Activated B cell treated with CpG ODN at 0.5 μM for 24 hours (primary cell): ENCODE measurements around the gene GPR150. TPM values are rescaled to one million over a fixed set of nuclear protein-coding genes. Genes with fewer than 3 reads are reported as not detected.
"Not testable (repeated sequence)": the region's sequence is repeated elsewhere in the genome, so short reads cannot be mapped to it uniquely, and the experiment has no call there.

Source experiments
- ATAC-seq: fragments of 200-7000 bp; cut with Tn5 transposase; one replicate; pipeline ENCODE4 v1.10.0; 2021; ENCODE audit warnings: low read depth, mild to moderate bottlenecking, moderate library complexity
- CTCF ChIA-PET: fragments of 350-600 bp; sonication (Branson Sonifier 250); formaldehyde crosslinking; loops from one replicate; lab custom pipeline; 2021; ENCODE audit warnings: antibody characterized with exemption; lab: Charles Lee
- POLR2A ChIA-PET: fragments of 350-600 bp; sonication (Branson Sonifier 250); formaldehyde crosslinking; loops from one replicate; lab custom pipeline; 2021; ENCODE audit warnings: antibody characterized with exemption; lab: Charles Lee
- DNase-seq: peaks from one replicate; pipeline ENCODE4 v3.0.0; 2022
- H3K27ac Mint-ChIP-seq: one replicate; pipeline ENCODE4 v1.8.0; 2020; ENCODE audit warnings: mixed read lengths
- H3K27me3 Mint-ChIP-seq: one replicate; pipeline ENCODE4 v1.8.0; 2021; ENCODE audit warnings: mixed read lengths
- H3K36me3 Mint-ChIP-seq: one replicate; pipeline ENCODE4 v1.8.0; 2021; ENCODE audit warnings: low read depth, mixed read lengths
- H3K4me1 Mint-ChIP-seq: one replicate; pipeline ENCODE4 v1.8.0; 2021; ENCODE audit warnings: mixed read lengths
- H3K4me3 Mint-ChIP-seq: one replicate; pipeline ENCODE4 v1.8.0; 2020; ENCODE audit warnings: mild to moderate bottlenecking, mixed read lengths
- H3K9me3 Mint-ChIP-seq: one replicate; pipeline ENCODE4 v1.8.0; 2020; ENCODE audit warnings: mixed read lengths
- intact Hi-C: fragments of 100-400 bp; cut with micrococcal nuclease; formaldehyde crosslinking; loops from one replicate; pipeline ENCODE4 v1.15.1; 2024
- total RNA-seq: library from RNA; stranded (reverse); gene quantifications from 2 replicates; pipeline ENCODE4 v1.2.3, GENCODE V29; 2022
- TF ChIP-seq, protein P1 (sequence below): fragments of 200-600 bp; IDR thresholded peaks from one replicate; pipeline ENCODE4 v1.8.0; 2022; ENCODE audit warnings: antibody characterized with exemption, mild to moderate bottlenecking

Gene GPR150
- total RNA-seq, 1 donor from 2014 or later = 0.60 TPM

- TF ChIP-seq, protein P1, sequence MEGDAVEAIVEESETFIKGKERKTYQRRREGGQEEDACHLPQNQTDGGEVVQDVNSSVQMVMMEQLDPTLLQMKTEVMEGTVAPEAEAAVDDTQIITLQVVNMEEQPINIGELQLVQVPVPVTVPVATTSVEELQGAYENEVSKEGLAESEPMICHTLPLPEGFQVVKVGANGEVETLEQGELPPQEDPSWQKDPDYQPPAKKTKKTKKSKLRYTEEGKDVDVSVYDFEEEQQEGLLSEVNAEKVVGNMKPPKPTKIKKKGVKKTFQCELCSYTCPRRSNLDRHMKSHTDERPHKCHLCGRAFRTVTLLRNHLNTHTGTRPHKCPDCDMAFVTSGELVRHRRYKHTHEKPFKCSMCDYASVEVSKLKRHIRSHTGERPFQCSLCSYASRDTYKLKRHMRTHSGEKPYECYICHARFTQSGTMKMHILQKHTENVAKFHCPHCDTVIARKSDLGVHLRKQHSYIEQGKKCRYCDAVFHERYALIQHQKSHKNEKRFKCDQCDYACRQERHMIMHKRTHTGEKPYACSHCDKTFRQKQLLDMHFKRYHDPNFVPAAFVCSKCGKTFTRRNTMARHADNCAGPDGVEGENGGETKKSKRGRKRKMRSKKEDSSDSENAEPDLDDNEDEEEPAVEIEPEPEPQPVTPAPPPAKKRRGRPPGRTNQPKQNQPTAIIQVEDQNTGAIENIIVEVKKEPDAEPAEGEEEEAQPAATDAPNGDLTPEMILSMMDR = no peak
- ATAC-seq (no peak), DNase-seq (no peak)
- Mint-ChIP-seq H3K27ac (no peak overlapping the region), H3K4me3 (no peak overlapping the region), H3K9me3 (peaks cover 12% of the 10 kb centered on the region), H3K27me3 (no peaks in the 10 kb centered on the region), H3K4me1 (peaks cover 10% of the 10 kb centered on the region), H3K36me3 (no peaks in the 10 kb centered on the region)
- intact Hi-C loops = no loop called here
- ChIA-PET CTCF (no interaction called here), POLR2A (no interaction called here)
Observed at GRCh38 chr5:95628933-95629332, 9.0 kb downstream of the GPR150 start.

DNA sequence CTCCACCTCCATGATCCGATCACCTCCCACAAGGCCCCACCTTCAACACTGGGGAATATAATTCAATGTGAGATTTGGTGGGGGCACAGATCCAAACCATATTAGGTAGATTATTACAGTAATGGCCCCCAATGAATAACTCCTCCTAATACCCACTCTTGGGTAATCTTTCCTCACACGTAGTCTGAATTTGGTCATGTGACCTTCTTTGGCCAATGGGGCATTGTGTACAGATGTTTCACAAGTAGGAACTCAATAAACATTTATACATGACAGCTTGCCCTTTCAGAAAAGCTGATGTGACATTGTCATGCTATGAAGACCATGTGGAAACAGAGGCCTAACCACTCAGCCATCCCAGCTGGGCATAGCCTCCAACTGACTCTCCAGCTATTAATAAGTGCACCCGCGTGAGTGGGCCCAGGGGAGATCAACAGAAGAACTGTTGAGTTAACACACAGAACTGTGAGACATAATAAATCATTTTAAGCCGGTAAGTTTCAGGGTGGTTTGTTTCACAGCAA is 10.6 kb downstream of the GPR150 start:
- ATAC-seq (no peak), DNase-seq (no peak)
- no peak overlapping the region for H3K4me3 Mint-ChIP-seq
- TF ChIP-seq, protein P1 = no peak
- ChIA-PET CTCF (interaction anchor here (1.0 to 1.3 kb wide), 2 partner anchors 13 to 161 kb away, joined by 4 read pairs; no protein-coding TSS in a partner anchor), POLR2A (interaction anchor here (2.0 kb wide), 1 partner anchor 7 kb away, joined by 8 read pairs; no protein-coding TSS in a partner anchor)
- H3K9me3 Mint-ChIP-seq = peaks cover 12% of the 10 kb centered on the region
- H3K36me3 Mint-ChIP-seq = no peaks in the 10 kb centered on the region
- H3K4me1 Mint-ChIP-seq = peaks cover 10% of the 10 kb centered on the region
- intact Hi-C loops = no loop called here
- no peaks in the 10 kb centered on the region for H3K27me3 Mint-ChIP-seq
- no peak overlapping the region for H3K27ac Mint-ChIP-seq

- H3K27me3 Mint-ChIP-seq = peaks cover 1% of the 10 kb centered on the region
- intact Hi-C loops = no loop called here
- ChIA-PET CTCF (interaction anchor here (1.0 to 1.7 kb wide), 4 partner anchors 10 to 160 kb away, joined by 3 to 6 read pairs (median 4); no protein-coding TSS in a partner anchor), POLR2A (interaction anchor here (0.9 to 2.0 kb wide), 5 partner anchors 8 to 129 kb away, joined by 3 to 18 read pairs (median 7); partner anchors contain the start of genes ARSK, RFESD and SKIC3)
- H3K9me3 Mint-ChIP-seq = peaks cover 12% of the 10 kb centered on the region
- no peak overlapping the region for H3K4me3 Mint-ChIP-seq
- TF ChIP-seq, protein P1 = no peak
- DNase-seq (no peak), ATAC-seq (peak; percentile 3)
- no peaks in the 10 kb centered on the region for H3K36me3 Mint-ChIP-seq
- H3K4me1 Mint-ChIP-seq = peaks cover 10% of the 10 kb centered on the region
- H3K27ac Mint-ChIP-seq = peak overlapping the region; percentile 92
Observed at GRCh38 chr5:95631255-95631958, 11.5 kb downstream of the GPR150 start.

DNA sequence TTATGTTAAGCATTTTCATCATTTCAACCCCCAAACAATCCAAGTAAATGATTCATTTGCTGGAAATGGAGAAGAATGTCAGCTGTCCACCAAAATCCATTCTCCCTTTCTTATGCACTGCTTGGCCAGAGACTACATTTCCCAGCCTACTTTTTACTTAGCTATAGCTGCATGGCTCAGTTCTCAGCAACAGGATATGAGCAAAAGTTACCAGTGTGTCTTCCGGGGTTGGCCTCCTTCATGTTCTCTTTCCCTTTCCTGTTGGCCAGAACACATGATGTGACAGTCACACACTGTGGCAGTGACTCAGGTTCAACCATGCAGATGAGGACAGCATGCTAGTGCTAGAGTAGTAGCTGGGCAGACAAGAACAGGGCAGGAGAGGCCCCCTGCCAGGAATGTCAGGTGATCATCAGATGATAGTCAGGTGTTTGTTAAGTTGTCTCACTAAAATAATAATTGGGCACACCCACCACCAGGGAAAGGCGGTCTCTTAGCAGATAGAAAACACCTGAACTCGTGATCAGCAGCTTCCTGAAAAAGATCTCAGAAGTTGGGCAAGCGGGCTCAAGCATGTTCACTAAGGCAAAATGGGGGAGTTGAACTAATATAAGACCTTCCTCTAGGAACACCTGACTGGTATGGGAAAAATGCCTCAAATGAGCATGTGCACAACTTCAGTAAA is 12.2 kb downstream of the GPR150 start:
- CTCF ChIA-PET = interaction anchor here (1.1 to 1.7 kb wide), 3 partner anchors 10 to 149 kb away, joined by 3 to 6 read pairs (median 4); no protein-coding TSS in a partner anchor
- TF ChIP-seq, protein P1 = no peak
- Mint-ChIP-seq H3K36me3 (no peaks in the 10 kb centered on the region), H3K9me3 (peaks cover 12% of the 10 kb centered on the region), H3K27me3 (peaks cover 1% of the 10 kb centered on the region), H3K4me1 (peaks cover 10% of the 10 kb centered on the region), H3K4me3 (peak overlapping the region; percentile 24), H3K27ac (peak overlapping the region; percentile 92)
- DNase-seq (no peak), ATAC-seq (peak; percentile 97)
- intact Hi-C loops = loop anchor here (1.0 kb wide), 3 partner anchors 11 to 329 kb away; partner anchors contain the start of genes ELL2 and RFESD
- POLR2A ChIA-PET = interaction anchor here (0.6 to 2.0 kb wide), 7 partner anchors 9 to 1551 kb away, joined by 3 to 18 read pairs (median 5); partner anchors contain the start of genes ARSK, RFESD and SKIC3

DNA sequence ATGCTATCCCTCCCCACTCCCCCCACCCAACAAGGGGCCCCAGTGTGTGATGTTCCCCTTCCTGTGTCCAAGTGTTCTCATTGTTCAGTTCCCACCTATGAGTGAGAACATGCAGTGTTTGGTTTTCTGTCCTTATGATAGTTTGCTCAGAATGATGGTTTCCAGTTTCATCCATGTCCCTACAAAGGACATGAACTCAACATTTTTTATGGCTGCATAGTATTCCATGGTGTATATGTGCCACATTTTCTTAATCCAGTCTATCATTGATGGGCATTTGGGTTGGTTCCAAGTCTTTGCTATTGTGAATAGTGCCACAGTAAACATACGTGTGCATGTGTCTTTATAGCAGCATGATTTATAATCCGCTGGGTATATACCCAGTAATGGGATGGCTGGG is 13.1 kb downstream of the GPR150 start:
- ATAC-seq, H3K27ac Mint-ChIP-seq, H3K4me3 Mint-ChIP-seq, H3K27me3 Mint-ChIP-seq, H3K36me3 Mint-ChIP-seq, DNase-seq, CTCF ChIA-PET: not testable (repeated sequence)
- intact Hi-C loops = loop anchor here (1.0 kb wide), 3 partner anchors 12 to 328 kb away; partner anchors contain the start of genes ELL2 and RFESD
- peaks cover 10% of the 10 kb centered on the region for H3K4me1 Mint-ChIP-seq
- peaks cover 12% of the 10 kb centered on the region for H3K9me3 Mint-ChIP-seq
- POLR2A ChIA-PET = interaction anchor here (1.5 kb wide), 1 partner anchor 14 kb away, joined by 18 read pairs; the partner anchor contains the start of gene RFESD
